ENCODE measurements around the gene PAWR.

PAWR gene, protein sequence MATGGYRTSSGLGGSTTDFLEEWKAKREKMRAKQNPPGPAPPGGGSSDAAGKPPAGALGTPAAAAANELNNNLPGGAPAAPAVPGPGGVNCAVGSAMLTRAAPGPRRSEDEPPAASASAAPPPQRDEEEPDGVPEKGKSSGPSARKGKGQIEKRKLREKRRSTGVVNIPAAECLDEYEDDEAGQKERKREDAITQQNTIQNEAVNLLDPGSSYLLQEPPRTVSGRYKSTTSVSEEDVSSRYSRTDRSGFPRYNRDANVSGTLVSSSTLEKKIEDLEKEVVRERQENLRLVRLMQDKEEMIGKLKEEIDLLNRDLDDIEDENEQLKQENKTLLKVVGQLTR

DNA sequence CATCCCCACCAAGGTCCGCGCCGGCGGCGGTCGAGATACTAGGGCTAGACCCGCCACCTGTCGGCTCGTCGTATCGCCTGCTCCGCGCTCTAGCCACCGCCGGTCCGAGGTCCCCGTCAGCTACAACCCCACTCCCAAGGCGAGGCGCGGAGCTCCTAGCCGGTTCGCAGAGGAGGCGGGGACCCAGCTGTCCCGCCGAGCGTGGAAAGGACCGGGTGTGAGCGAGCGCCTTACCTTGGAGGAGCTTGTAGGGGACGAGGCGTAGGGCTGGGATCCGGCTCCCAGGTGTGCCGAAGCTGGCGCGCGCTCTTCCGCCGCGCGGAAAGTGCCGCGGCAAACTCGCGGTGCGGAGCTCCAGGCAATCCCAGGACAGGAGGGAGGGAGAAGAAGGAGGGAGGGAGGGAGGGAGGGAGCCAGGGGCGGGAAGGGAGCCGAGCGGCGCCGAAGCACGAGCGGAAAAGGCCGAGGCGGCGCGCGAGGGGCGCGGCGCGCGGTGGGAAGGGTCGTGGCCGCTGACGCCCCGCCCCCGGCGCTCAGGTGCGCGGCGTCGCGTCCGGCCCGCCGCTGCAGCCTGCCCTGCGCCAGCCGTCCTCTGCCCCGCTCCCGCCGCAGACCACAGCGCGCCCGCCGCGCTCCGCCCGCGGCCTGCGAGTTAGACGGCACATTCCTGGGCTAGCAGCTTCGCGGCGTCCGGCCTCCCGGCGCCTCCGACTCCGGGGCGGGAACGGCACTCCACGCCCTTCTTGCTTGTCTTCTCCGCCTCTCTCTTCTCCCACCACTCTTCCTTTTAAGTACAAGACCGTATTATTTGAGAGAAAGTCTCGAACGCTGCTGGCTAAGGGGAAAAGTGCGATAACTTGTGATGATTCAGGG is at the start of gene PAWR:
Gene PAWR (minus strand): TSS at position 327 of the 873 bp plus-strand sequence. CDS start 720 bp downstream, outside the sequence.
- ChIA-PET POLR2A (interaction anchor here (1.0 to 1.8 kb wide), 4 partner anchors 10 to 496 kb away, joined by 3 to 5 read pairs (median 4); no protein-coding TSS in a partner anchor), CTCF (interaction anchor here (1.1 kb wide), 2 partner anchors 142 to 270 kb away, joined by 3 to 4 read pairs; no protein-coding TSS in a partner anchor)
- peak; percentile 88 for DNase-seq (ENCODE audit: low read depth, low spot score)
- peak within 1 kb of the TSS; percentile 87 for H3K4me3 ChIP-seq (ENCODE audit: low read depth, low read length)
- TF ChIP-seq, protein P1, sequence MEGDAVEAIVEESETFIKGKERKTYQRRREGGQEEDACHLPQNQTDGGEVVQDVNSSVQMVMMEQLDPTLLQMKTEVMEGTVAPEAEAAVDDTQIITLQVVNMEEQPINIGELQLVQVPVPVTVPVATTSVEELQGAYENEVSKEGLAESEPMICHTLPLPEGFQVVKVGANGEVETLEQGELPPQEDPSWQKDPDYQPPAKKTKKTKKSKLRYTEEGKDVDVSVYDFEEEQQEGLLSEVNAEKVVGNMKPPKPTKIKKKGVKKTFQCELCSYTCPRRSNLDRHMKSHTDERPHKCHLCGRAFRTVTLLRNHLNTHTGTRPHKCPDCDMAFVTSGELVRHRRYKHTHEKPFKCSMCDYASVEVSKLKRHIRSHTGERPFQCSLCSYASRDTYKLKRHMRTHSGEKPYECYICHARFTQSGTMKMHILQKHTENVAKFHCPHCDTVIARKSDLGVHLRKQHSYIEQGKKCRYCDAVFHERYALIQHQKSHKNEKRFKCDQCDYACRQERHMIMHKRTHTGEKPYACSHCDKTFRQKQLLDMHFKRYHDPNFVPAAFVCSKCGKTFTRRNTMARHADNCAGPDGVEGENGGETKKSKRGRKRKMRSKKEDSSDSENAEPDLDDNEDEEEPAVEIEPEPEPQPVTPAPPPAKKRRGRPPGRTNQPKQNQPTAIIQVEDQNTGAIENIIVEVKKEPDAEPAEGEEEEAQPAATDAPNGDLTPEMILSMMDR (IDR thresholded peaks at IDR 0.05; ENCODE audit: insufficient read depth, low read length, missing control alignments) = peak; percentile 41

DNA sequence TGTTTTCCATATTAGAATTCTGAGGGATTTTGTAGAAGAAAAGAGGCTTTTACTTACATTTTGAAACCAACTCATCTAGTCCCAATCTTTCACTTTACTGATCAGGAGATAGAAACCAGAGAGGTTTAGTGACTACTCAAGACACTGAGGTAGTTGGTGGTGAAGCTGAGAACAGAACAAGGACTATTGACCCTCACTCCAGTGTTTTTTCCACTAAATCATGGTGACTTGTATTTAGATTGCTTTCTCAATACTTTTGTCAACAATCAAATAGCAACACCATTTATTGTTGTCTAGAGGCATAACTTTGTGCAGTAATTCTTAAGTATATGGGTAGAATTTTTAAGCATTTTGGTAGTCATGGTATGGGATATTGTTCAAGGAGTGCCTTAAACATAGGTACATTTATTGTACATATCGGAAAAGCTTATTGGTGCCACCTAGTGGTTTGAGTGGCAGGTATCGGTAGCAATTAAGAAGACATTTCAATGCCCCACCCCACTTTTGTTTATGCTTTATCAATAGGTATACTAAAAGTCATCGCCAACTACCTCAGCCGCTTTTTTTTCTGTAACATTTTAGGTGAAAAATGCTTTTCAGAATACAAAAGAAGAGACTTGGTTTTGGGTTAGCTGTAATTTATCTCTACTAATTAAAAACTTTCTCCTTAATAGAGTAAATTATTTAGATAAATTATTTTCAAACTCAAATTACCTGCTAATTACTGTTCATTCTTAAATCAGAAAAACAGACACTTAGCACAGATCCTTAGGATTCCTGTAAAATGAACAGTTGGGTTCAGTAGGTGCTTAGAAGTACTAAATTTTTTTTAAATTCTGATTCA is 47.3 kb upstream of the PAWR start:
- CTCF ChIA-PET = interaction anchor here (0.6 to 5.1 kb wide), 24 partner anchors 10 to 450 kb away, joined by 3 to 19 read pairs (median 4); no protein-coding TSS in a partner anchor
- POLR2A ChIA-PET = no interaction called here
- H3K4me3 ChIP-seq (ENCODE audit: low read depth, low read length) = no peak overlapping the region
- TF ChIP-seq, protein P1 (IDR thresholded peaks at IDR 0.05; ENCODE audit: insufficient read depth, low read length, missing control alignments) = peak; percentile 43
- peak; percentile 17 for DNase-seq (ENCODE audit: low read depth, low spot score)

DNA sequence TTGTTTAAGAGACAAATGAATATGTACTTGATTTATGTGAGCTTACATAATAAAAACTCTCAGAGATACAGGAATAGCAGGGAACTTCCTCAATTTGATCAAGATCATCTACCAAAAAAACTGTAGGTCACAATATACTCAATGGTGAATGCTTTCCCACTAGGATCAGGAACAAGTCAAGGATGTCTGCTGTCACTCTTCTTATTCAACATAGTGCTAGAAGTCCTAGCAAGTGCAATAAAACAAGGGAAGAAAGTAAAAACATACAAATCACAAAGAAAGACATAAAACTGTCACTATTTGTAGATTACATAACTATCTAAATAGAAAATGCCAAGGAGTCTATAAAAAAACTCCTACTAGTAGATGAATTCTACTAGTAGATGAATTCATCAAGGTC is 41.9 kb upstream of the PAWR start:
- no peak overlapping the region for H3K4me3 ChIP-seq (ENCODE audit: low read depth, low read length)
- no peak for DNase-seq (ENCODE audit: low read depth, low spot score)
- POLR2A ChIA-PET = no interaction called here
- TF ChIP-seq, protein P1 (IDR thresholded peaks at IDR 0.05; ENCODE audit: insufficient read depth, low read length, missing control alignments) = no peak
- CTCF ChIA-PET = no interaction called here

DNA sequence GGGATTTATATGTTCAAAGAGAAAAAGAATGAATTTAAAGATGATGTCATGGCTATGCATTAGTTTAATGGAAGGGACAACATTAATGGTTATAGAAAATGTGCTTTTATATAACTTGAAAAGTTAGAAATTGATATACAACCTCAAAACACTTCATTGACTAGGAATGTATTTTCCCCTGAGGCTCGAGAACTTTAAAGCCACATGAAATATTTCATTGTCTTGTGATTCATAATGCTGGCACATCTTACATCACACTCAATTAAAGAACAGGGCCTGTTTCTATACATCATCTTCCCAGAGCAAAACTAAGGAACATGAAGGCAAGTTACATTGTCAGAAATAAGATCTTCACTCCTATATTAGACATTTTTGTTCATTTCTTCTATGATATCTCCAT is 35.2 kb upstream of the PAWR start:
- peak; percentile 36 for DNase-seq (ENCODE audit: low read depth, low spot score)
- no peak overlapping the region for H3K4me3 ChIP-seq (ENCODE audit: low read depth, low read length)
- ChIA-PET POLR2A (no interaction called here), CTCF (interaction anchor here (1.0 to 1.4 kb wide), 3 partner anchors 10 to 177 kb away, joined by 3 to 6 read pairs (median 3); no protein-coding TSS in a partner anchor)
- TF ChIP-seq, protein P1 (IDR thresholded peaks at IDR 0.05; ENCODE audit: insufficient read depth, low read length, missing control alignments) = no peak

DNA sequence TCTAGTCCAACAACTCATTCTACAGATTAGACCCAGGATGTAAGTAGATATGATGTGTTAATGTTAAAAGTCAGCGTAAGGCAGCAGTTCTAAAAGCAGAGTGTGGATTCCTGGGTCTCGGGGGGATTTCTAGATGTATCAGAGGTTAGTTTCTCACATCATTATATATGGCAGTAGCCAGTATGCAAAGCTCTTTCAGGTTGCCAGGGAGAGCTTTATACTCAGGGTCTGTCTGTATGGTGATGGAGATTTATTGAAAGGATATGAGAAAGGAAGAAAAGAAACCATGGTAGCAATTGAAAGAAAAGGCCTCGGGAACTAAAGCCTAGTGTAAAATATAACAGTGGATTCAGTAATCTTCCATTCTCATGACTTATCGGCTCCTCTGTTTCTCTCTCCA is 26.2 kb upstream of the PAWR start:
- ChIA-PET CTCF (interaction anchor here (1.0 kb wide), 1 partner anchor 21 kb away, joined by 4 read pairs; no protein-coding TSS in a partner anchor), POLR2A (no interaction called here)
- DNase-seq (ENCODE audit: low read depth, low spot score) = no peak
- no peak overlapping the region for H3K4me3 ChIP-seq (ENCODE audit: low read depth, low read length)
- TF ChIP-seq, protein P1 (IDR thresholded peaks at IDR 0.05; ENCODE audit: insufficient read depth, low read length, missing control alignments) = no peak
